Adrenal gland (tissue), 5 donors: Measurements from ENCODE around the gene DRAP1.

Experiments used
- POLR2A ChIP-seq, 2 donors: fragments of 450-650 bp; IDR thresholded peaks; one replicate each; pipeline ENCODE4 v1.6.1; 2017; ENCODE audit warnings: antibody characterized with exemption in 2 of 2, mild to moderate bottlenecking in 2 of 2, moderate library complexity in 1 of 2
- TF ChIP-seq, protein P1 (sequence below), 6 experiments: fragments of 450-650 bp in 4 of 6; fragments of 200-600 bp in 2 of 6; sonication (generic) in 1 of 6; IDR thresholded peaks; 1 replicate in 5 of 6; 2 replicates in 1 of 6; pipeline versions ENCODE4 v1.5.1 to v1.8.0; 2016 to 2021; ENCODE audit warnings: antibody characterized with exemption in 6 of 6, mild to moderate bottlenecking in 2 of 6, moderate library complexity in 1 of 6
- donor health status: DM: no; HTN: no; CAD: no.

DNA sequence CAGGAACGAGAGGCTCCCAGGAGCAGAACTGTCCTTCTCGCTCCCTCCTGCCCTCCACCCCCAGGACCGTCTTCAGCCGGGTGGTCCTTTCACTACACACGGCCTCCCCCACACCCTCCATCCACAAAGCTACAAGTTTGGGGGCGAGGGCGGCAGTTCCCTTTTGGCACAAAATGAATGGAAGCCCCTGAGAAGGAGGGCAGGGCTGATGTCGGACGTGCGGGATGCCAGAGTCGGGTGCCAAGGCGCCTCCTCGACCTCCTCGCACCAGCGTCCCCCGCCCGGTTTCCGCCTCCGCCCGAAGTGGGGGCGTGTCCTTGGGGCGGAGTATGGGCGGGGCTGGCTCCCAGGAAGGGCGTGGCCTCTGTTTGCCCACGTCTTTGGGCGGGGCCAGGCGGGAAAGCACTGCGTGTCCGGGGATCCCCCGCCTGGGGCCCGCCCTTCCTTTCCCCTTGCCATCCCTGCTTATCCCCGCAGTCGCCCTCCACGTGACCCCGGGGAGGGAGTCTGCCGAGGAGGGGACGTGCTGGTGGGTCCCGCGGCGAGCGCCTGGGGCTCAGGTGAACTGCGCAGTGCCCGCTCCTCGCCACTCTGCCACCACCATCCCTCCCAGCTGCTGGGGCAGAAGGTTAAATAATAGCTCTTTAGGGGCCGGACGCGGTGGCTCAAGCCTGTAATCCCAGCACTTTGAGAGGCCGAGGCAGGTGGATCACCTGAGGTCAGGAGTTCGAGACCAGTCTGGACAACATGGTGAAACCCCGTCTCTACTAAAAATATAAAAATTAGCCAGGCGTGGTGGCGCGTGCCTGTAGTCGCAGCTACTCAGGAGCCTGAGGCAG is 45.7 kb upstream of the DRAP1 start:
- TF ChIP-seq, protein P1, sequence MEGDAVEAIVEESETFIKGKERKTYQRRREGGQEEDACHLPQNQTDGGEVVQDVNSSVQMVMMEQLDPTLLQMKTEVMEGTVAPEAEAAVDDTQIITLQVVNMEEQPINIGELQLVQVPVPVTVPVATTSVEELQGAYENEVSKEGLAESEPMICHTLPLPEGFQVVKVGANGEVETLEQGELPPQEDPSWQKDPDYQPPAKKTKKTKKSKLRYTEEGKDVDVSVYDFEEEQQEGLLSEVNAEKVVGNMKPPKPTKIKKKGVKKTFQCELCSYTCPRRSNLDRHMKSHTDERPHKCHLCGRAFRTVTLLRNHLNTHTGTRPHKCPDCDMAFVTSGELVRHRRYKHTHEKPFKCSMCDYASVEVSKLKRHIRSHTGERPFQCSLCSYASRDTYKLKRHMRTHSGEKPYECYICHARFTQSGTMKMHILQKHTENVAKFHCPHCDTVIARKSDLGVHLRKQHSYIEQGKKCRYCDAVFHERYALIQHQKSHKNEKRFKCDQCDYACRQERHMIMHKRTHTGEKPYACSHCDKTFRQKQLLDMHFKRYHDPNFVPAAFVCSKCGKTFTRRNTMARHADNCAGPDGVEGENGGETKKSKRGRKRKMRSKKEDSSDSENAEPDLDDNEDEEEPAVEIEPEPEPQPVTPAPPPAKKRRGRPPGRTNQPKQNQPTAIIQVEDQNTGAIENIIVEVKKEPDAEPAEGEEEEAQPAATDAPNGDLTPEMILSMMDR (IDR thresholded peaks at IDR 0.05): no peak
- TF ChIP-seq POLR2A (IDR thresholded peaks at IDR 0.05): peak in 1 of 2 donors; percentile 55
